ELR (cell line): ENCODE data around the gene CCND1.
A peak's percentile ranks its signal among the peaks of the same experiment; 100 is the strongest.

ENCODE experiments used
- DNase-seq: peaks from one replicate; pipeline ENCODE4 v3.0.0-alpha.2; 2015; ENCODE audit warnings: low read depth

The CCND1 gene

DNA sequence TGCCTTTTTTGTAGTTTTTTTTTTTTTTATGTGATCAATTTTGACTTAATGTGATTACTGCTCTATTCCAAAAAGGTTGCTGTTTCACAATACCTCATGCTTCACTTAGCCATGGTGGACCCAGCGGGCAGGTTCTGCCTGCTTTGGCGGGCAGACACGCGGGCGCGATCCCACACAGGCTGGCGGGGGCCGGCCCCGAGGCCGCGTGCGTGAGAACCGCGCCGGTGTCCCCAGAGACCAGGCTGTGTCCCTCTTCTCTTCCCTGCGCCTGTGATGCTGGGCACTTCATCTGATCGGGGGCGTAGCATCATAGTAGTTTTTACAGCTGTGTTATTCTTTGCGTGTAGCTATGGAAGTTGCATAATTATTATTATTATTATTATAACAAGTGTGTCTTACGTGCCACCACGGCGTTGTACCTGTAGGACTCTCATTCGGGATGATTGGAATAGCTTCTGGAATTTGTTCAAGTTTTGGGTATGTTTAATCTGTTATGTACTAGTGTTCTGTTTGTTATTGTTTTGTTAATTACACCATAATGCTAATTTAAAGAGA is 12.5 kb downstream of the CCND1 start:
- no peak for DNase-seq

DNA sequence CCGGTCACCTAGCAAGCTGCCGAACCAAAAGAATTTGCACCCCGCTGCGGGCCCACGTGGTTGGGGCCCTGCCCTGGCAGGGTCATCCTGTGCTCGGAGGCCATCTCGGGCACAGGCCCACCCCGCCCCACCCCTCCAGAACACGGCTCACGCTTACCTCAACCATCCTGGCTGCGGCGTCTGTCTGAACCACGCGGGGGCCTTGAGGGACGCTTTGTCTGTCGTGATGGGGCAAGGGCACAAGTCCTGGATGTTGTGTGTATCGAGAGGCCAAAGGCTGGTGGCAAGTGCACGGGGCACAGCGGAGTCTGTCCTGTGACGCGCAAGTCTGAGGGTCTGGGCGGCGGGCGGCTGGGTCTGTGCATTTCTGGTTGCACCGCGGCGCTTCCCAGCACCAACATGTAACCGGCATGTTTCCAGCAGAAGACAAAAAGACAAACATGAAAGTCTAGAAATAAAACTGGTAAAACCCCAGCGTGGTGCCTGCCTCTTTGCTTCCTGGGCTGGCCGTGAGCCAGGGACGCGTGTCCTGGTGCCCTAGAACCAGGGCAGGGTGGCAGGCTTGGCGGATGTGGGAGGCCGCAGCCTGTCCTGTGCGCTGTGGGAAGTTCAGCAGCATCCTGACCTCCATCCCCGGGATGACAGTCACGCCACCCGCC is 13.2 kb downstream of the CCND1 start:
- no peak for DNase-seq

DNA sequence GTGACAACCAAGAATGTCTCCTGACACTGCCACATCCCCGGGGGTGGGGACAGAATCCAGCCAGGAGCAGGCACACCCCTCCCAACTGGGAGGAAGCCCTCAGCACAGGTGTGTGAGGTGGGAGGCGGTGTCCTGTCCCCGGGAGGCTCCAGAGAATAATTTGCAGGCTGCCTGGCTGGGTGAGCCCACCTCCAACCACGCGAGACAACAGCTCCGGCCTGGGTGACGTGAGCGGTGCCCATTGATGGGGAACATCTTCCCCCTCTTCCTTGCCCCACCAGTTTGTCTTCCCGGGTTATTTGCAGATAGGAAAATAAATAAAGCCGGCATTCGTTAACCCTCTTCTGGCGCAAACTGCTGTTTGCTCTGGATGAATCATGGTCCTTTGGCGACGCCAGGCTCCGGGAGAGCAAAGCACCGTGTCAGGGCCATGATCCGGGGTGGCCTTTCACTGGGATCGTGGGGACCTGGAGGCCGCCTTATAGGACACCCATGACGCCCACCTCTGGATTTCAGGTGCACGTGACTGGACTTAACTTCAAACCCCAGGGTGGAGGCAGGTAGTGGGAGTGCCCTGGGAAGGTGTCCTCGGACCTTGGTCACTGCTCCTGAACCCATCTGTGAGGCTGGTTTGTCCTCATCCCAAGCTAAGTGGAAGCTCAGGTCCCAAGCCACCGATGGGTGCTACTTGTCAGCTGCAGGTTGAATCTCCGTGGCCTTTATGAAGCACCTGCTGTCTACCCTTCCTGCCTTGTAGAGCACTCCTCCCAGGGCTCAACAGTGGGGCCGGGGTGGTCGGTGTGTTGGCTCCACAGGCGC is 13.9 kb downstream of the CCND1 start:
- peak; percentile 64 for DNase-seq

DNA sequence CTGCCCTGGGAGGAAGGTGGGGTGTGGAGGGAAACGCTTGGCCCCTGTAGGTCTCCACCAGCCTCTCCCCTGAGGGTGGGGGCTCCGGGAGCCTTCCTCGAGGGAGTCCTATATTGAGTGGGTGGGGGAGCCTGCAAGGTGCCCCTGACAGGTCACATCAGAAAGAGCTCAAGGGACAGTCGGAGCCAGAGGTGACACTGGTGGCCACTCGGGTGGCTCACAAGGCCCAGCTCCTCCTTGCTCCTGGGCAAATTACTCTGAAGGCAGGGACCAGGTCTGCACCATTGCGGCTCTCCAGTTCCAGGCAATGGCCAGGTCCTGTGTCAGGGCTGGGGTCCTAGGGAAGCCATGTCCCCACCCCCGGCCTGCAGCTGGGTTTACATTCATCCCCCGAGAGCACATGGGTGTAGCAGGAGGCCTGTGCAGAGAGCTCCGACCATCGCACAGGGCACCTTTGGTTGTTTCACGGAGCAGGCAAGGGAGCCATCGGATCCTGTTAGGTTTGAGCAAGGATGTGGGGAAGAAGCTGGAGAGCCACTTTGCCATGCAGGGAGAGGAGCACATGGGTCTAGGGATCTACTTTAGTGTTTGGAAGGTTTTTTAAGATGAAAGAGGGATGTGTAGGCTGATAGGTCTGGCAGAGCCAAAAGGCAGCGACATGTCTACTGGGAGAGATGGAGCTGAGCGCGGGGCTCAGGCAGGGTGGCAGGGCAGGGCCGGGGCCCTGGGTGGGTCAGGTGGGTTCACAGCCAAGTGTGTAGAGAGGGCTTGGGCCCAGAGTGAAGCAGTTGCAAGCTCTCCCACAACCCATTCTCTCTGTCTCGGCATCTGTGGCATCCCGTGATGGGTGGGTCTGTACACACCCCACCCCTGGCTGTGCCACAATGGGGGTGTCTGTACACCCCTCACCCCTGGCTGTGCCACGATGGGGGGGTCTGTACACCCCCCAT is 14.8 kb downstream of the CCND1 start:
- DNase-seq = peak; percentile 51

DNA sequence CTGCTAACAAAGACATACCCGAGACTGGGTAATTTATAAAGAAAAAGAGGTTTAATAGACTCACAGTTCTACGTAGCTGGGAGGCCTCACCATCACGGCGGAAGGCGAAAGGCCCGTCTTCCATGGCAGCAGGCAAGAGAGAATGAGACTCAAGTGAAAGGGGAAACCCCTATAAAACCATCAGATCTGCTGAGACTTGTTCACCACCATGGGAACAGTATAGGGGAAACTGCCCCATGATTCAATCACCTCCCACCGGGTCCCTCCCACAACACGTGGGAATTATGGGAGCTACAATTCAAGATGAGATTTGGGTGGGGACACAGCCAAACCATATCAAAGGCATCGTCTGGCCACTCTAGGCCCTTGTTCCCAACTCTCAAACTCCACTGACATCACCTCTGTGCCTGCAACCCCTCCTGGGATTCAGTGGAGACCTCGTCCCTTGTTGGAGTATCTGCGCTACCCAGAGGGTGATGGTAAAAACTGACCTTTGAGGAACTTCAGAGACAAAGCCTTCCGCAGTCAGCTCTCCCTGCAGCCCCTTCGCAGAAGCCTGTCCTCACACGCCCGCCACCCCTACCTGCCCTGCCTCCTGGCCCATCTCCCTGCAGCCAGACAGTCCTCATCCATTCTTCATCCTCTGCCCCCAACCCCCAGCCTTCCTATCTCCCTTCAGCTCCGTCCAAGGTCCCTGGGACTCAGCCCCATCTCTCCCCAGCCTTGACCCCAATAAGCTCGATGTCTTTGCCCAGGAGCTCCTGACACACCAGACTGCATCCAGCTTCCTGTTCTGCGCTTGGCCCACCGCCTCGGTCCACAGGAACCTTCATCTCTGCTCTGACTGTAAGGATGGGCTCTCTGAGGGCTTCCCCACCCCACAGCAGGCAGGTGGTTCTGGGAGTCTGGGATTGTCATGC is 15.8 kb downstream of the CCND1 start:
- no peak for DNase-seq

DNA sequence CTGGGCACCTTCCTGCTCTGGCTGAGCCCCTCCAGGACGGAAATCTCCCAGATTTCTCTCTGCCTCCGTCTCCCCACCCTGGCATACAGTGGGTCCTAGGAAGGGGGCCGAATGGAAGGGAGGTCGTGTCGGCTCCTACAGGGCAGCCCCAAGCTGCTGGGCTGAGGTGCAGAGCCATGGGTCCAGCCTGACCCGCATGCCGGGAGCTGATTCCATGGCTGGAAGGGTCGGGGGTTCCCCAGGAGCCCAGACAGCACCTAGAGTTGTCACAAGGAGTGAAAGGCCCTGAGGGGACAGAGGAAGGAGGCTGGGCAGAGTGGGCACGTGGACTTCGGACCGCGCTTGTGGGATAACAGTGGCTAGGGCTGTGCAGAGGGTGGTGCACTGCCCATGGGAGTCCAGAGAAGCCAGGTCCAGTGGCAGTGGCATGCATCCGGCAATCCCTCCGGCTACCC is 16.5 kb downstream of the CCND1 start:
- no peak for DNase-seq

DNA sequence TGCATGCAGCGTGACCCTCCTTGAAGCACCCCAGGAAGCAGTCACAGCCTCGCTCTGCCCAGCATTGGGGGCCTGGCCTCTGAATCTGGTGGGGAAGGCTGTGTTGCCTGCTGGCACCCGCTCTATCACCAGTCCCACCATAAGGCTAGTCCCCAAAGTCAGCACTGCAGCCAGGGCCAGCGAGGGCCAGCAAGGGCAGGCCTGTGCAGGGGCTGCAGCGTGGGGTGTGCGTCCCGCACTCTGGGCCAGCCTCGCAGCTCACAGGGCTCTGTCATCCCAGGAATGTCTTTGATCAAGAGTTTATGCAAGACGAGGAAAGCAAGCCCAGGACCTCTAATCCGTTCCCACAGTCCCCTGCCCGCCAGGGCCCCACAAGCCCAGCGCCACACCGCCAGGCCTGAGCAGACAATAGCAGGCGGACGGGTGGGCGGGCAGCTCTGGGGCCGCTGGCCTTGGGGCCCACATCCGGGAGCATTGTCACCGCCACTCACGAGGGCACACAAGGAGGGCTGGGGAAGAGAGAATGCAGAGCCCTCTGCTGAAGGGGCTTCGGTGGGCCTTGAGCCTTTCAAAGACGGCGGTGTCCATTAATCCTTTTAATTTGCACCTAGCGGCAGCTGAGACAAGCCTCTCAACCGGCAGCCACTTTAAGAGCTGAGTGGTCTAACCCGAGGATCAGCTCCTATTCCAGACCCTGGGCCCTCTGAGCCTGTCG is 17.1 kb downstream of the CCND1 start:
- DNase-seq = no peak

DNA sequence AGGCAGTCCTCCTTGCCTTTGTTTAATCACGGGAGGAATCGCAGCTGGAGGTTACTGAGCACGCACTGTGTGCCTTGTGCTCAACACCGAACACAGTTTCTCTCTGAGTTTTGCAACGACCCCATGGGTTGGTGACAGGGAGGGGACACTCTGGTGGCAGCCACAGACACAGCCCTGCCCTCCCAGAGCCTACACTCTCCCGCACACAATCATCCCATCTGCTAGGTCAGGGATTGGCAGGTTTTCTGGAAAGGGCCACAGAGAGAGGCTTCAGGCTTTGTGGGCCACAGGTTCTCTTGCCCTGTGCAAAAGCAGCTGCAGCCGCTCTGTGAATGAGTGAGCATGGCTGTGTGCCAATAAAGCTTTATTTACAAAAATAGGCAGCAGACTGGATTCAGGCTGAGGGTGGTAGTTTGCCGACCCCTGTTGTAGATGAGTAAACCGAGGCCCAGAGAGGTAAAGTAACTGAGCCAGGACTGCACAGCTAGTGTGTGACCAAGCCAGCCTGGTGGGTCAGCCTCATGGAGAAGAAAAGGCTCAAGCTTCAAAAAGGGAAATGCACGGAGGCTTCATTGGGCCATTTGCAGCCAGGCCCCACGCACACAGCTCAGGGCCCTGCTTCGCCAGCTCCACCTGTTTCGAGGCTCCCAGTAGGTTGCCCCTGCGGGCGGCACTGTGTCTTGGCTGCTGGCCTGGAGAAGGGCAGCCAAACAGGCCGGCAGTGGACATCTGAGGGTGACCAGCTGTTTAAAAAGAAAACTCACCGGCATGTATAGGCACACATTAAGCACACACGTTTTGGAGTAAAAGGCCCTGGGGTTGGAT is 17.9 kb downstream of the CCND1 start:
- no peak for DNase-seq

DNA sequence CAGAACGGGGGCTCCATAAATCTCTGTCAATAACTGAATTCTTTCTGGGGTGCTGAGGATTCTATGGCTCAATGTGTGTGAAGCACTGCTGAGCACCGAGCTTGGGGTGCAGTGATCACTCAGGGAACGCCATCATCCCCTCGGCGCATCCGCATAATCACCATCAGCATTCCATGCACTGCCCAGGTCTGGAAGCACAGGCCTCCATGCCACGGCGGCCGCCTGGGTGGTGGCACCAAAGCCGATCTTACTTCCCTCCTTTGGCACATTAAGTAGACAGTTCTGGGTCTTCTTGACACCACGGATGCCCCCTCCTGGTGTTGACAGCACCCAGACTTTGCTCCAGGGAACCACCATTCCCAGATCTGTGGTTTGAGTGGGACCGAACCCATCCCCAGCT is 18.6 kb downstream of the CCND1 start:
- DNase-seq = no peak

DNA sequence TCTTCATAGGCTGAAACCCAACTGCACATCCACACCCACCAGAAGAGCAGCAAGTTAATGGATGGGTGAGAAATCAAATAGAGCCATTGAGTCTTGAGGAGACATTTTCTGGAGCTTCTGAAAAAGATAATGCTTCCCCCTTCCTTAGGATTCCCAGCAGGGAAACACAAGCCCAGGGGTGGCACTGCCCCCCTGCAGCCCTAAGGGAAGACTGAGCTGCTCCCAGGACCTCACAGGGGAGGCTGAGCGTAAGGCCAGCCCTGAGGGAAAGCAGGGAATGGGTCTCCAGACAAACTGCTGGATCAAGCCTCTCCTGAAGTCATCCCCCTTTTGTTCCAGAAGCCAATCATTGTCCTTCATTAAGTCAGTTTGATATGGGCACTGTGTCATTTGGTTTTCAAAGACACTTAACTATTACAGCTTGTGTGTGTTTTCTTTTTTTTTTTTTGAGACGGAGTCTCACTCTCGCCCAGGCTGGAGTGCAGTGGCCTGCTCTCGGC is 19.1 kb downstream of the CCND1 start:
- DNase-seq = no peak

DNA sequence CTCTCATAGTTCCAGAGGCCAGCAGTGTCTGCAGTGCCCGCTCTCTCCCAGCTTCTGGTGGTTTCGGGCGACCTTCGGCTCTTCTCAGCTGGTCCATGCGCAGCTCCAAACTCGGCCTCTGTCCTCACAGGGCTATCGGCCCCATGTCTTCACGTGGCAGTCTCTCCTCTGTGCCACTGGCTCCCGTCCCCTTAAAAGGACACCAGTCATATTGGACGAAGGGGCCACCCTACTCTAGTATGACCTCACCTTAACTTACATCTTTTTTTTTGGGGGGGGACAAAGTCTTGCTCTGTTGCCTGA is 20.4 kb downstream of the CCND1 start:
- no peak for DNase-seq

DNA sequence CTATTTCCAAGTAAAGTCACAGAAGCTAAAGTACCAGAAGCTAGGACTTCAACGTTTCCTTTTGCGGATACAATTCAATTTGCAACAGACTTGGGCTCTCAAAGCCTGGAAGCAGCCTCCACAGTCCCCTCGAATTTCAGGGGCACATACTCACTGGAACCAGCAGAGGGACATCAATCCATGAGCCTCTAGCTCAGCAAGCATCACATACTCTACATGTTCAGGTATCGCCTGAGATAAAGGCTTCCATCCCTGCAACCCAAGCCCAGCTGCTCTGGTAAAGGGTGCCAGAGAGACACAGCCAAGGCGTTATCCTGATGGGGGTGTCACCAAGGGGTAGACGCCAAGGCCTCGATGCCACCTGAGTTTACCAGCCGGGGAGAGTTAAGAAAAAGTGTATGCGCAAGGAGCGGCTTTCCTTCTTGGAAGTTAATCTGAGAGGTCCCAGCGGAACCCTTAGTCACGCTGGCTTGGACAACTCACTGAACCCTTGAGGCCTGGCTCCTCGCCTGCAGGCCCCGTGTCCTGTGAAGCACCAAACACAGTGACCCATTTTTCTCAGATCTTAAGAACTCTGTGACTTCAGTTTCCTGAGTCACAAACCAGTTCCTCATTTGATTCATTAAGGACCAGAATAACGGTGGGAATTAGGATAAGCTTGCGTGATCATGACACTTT is 21.2 kb downstream of the CCND1 start:
- peak; percentile 47 for DNase-seq

DNA sequence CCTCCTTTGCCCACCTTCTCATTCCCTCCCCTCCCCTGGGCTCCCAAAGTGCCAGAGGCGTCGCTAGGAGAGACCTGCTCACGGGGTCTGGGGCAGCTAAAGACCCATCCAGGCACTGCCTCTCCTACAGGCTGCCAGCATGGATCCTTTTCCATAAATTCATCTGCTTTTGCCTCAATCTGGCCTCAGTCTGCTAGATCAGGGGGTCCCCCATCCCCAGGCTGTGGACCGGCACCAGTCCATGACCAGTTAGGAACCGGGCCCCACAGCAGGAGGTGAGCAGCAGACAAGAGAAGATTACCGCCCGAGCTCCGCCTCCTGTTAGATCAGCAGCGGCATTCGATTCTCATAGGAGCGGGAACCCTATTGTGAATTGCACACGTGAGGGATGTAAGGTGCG is 21.9 kb downstream of the CCND1 start:
- no peak for DNase-seq

DNA sequence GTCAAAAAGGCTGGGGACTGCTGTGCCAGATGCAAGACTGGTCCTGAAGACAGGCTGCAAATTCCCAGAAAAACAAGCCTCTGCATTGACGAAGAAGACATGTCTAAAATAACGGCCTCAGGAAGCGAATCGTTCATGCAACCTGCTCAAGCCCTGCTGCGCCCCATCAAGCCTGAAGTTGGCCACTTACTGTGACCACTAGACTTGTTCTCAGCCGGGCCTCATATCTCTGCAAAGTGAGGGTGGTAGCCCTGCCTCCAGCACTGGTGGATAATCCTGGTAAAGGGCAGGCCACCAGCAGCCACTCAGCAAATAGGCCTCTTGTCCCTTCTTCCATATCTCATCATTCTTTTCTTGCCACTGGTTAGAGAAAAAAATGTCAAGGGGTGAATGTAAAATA is 22.4 kb downstream of the CCND1 start:
- no peak for DNase-seq

DNA sequence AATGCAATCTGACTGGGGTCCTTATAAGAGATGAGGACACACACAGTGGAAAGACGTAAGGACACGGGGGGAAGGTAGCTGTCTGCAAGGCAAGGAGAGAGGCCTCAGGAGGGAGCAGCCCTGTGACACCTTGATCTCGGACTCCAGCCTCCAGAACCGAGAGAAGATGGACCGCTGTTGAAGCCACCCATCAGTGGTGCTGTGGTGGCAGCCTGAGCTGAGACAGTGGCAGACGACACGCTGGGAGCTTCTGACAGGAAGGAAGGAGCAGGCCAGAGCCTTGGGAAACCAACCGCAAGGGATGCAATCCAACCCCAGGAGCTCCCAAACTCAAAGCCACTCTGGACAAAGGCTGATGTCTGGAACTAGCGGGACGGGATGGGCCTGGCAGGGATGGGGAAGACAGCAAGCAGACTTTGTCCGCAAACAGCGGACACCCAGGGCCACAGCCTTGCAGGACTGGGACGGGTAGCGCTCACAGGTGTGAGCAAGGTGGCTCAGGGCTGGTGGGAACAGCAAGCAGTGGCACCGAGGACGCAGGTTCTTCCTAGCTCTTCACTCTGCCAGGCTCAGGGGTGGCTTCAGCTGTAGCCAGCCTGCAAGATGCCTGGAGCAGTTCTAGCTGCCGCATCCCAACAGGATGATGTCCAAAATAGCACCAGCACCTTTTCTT is 23.3 kb downstream of the CCND1 start:
- DNase-seq = no peak

DNA sequence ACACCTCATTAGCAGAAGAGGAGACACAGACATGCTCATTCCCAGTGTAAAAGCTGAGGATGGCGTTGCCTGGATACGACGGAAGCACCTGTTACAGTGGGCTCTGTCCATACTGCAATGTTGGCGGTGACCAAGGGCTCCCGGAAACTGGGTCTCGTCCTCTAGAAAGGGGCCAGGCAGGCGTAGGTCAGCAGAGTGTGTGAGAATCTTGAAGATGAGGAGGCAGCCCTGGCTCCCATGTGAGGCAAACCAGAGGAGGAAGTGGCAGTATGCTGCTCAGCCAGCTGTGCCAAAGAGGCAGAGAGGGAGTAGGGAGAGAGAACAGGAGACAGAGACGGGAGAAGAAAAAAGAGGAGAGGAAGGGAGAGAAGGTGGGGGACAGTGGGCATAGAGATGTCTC is 23.9 kb downstream of the CCND1 start:
- DNase-seq = no peak

DNA sequence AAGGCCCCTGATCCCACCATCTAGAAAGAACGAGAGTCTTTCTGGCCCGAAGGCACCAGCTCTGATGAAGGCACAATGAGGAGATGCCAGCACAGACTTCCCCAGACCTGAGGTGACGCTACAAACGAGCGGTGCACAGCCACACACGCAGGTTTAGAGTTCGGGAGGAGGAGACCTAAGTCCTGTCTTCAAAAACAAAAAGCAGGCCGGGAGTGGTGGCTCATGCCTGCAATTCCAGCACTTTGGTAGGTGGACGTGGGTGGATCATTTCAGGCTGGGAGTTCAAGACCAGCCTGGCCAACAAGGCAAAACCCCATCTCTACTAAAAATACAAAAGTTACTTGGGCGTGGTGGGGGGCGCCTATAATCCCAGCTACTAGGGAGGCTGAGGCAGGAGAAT is 24.7 kb downstream of the CCND1 start:
- no peak for DNase-seq

DNA sequence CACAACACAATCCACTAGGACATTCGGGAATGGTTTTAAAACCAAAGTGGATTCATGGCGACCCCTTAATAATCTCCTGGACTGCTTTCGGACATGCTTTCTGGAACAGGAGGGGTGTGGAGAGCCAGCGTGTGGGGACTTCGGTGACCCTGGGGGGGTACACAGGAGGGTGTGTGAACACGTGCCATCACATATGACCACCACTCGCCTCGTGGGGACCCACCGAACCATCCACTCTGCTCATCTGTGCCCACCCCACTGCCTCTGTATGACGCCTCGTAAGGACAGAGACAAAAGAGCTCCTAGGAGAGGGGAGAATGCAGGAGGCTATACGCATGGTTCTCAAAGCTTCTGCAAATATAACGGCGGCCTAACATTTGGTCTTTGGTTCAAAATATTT is 25.3 kb downstream of the CCND1 start:
- DNase-seq = no peak
